ENCODE measurements around the gene ALCAM.
"Not testable (repeated sequence)": the region's sequence is repeated elsewhere in the genome, so short reads cannot be mapped to it uniquely, and the experiment has no call there.

ALCAM gene

GRCh38 chr3:105603516-105603915, 236.8 kb downstream of the ALCAM start:
- not testable (repeated sequence) for DNase-seq

GRCh38 chr3:105606016-105606415, 239.3 kb downstream of the ALCAM start:
- peak; percentile 76 for DNase-seq

DNA sequence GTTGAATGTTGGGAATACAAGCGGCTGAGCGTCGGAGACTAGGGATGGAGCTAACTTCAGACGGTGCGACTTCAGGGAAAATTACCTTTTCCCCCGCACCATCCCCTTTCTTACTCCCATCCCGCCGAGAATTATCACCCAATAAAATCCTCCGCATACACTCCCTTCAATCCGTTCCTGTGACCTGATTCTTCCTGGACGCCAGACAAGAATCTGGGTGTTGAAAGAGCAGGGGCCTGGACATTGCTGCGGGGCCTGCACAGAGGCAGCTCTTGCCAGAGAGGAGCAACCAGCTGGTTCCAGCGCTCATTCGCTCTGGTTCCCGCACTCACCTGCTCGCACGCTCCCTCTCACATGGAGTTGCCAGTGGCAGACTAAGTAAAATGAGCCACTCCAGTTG, 241.9 kb downstream of the ALCAM start:
- DNase-seq = no peak

GRCh38 chr3:105610473-105610872, 243.8 kb downstream of the ALCAM start:
- no peak for DNase-seq

DNA sequence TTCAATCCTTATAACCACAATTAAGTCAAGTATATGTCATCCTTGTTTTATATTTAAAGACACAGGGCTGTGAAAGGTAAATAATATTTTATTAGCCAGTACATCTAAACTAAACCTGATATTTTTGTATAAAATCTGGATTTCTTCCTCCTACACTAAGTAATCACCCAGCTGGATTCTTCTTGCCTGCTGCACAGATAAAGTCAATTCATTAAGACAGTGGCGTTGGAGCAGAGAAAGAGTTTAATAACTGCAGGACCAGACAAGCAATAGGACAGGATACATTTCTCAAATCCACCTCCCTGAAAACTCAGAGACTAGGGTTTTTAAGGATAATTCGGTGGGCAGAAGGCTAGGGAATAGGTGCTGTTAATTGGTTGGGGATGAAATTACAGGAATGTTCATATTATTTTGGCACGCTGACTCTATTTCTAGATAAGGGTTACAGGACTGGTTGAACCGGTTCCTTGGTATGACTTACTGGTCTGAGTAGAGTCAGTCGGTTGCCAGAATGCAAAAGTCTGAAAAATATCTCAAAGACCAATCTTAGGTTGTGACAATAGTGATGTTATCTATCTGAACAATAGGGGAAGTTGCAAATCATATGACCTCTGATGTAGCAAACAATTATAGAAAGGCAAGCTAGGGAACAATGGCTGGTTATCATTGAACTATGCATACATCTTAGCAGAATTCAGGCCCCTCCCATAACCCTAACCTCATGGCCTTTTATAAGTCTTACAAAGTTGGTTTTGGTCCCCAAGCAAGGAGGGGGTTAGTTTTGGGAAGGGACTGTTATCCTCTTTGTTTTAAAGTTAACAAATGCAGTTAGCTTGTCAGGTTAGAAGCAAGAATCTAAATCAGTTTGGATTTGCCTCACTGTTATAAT, 244.8 kb downstream of the ALCAM start:
- no peak for DNase-seq

GRCh38 chr3:105613120-105613519, 246.4 kb downstream of the ALCAM start:
- peak; percentile 83 for DNase-seq

- peak; percentile 46 for DNase-seq
These were observed 247.8 kb downstream of the ALCAM start for GRCh38 chr3:105614288-105615030.

- DNase-seq = no peak
These were observed 249.1 kb downstream of the ALCAM start for GRCh38 chr3:105615814-105616213.

GRCh38 chr3:105616374-105617121, 249.8 kb downstream of the ALCAM start:
- no peak for DNase-seq

DNA sequence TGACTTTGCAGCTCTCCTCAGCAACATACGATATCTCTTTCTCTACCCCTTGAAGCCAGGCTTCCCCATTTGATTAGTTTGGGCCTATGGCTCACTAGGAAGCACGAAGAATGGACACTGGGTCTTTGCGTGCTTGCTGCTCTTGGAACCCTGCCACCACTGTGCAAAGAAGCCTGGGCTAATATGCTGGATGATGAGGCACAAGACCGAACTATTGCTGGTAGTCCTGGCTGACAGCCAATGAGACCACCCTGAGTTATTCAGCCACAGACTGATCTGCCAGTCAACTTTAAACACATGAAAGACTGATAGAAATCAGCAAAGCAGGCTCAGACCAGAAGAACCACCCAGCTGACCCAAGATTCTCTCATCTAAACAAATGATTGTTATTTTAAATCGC, 251.8 kb downstream of the ALCAM start:
- DNase-seq = no peak

DNA sequence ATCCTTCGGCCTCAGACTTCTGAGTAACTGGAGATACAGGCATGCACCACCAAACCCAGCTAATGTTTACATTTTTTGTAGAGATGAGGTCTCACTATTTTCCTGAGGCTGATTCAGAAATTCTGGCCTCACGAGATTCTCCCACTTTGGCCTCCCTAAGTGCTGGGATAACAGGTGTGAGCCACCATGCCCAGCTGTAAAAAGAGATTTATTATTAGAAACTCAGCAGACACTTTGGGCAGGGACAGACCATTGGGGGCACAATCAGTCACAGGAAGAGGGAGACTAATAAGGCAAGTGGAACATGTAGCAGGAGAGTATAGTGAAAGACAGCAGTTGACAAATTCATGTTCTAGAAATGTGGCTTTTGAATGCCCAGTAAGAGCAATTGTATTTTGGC, 252.9 kb downstream of the ALCAM start:
- DNase-seq = no peak

DNA sequence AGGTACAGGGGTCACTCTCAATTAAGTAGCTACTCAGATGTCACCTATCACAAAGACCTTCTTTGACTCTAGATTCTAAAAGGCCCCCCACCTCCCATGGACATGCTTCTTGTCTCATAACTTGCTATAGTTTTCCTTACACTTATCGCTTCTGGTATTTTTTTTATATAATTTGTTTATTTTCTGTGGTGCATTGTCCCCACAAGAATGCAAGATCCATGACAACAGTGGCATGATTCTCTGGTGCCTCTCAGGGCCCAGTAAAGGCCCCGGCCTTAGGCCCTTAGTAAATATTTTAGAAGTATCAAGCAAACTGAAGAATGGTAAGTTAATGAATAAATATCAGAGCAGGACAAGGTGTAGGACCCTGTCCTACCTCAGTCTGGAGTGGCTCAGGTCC, 253.5 kb downstream of the ALCAM start:
- DNase-seq = no peak

GRCh38 chr3:105622169-105622568, 255.5 kb downstream of the ALCAM start:
- DNase-seq = no peak

Data from fibroblast of upper back skin (primary cell).